ENCODE results near the gene MYO7A. TPM values are rescaled to one million over a fixed set of nuclear protein-coding genes. Genes with fewer than 3 reads are reported as not detected.

The MYO7A gene
- total RNA-seq, 1 donor, result under 0.01 TPM

DNA sequence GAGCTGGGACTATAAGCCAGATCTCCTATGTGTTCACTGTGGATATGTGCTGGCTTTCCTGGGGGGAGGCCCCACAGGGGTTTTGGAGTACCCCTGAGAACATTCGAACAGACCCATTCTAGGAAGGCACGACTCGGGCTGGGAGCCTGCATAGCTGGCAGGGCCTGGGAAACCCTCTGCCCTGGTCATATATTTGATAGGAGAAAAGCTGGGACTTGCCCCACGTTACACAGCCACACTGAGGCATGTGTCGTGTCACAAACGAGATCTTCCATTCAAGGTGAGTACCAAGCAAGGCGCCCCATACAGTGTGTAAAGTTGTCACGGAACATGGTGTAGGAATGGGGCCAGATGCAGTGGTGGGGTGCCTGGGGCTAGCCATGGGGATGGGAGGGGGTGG is 11.2 kb downstream of the MYO7A start:
- Histone ChIP-seq H3K9me3 (ENCODE audit: low read depth, low read length) (no peaks in the 10 kb centered on the region), H3K4me2 (ENCODE audit: insufficient read depth, low read length) (no peak overlapping the region), H3K4me1 (ENCODE audit: insufficient read depth, low read length) (peaks cover 17% of the 10 kb centered on the region), H3K27ac (ENCODE audit: low read depth, low read length) (no peak overlapping the region), H2AFZ (ENCODE audit: low read length) (no peak overlapping the region), H4K20me1 (ENCODE audit: insufficient read depth, low read length) (no peaks in the 10 kb centered on the region), H3K27me3 (ENCODE audit: insufficient read depth, low read length) (no peaks in the 10 kb centered on the region), H3K79me2 (ENCODE audit: insufficient read depth, low read length) (no peaks in the 10 kb centered on the region), H3K36me3 (ENCODE audit: insufficient read depth, low read length) (no peaks in the 10 kb centered on the region), H3K4me3 (ENCODE audit: insufficient read depth, low read length) (no peak overlapping the region)
- TF ChIP-seq, protein P1, sequence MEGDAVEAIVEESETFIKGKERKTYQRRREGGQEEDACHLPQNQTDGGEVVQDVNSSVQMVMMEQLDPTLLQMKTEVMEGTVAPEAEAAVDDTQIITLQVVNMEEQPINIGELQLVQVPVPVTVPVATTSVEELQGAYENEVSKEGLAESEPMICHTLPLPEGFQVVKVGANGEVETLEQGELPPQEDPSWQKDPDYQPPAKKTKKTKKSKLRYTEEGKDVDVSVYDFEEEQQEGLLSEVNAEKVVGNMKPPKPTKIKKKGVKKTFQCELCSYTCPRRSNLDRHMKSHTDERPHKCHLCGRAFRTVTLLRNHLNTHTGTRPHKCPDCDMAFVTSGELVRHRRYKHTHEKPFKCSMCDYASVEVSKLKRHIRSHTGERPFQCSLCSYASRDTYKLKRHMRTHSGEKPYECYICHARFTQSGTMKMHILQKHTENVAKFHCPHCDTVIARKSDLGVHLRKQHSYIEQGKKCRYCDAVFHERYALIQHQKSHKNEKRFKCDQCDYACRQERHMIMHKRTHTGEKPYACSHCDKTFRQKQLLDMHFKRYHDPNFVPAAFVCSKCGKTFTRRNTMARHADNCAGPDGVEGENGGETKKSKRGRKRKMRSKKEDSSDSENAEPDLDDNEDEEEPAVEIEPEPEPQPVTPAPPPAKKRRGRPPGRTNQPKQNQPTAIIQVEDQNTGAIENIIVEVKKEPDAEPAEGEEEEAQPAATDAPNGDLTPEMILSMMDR (IDR thresholded peaks at IDR 0.05; ENCODE audit: extremely low read depth, low read depth, low read length), result no peak
- peak; percentile 74 for DNase-seq (ENCODE audit: insufficient read length, low spot score, missing footprints)

DNA sequence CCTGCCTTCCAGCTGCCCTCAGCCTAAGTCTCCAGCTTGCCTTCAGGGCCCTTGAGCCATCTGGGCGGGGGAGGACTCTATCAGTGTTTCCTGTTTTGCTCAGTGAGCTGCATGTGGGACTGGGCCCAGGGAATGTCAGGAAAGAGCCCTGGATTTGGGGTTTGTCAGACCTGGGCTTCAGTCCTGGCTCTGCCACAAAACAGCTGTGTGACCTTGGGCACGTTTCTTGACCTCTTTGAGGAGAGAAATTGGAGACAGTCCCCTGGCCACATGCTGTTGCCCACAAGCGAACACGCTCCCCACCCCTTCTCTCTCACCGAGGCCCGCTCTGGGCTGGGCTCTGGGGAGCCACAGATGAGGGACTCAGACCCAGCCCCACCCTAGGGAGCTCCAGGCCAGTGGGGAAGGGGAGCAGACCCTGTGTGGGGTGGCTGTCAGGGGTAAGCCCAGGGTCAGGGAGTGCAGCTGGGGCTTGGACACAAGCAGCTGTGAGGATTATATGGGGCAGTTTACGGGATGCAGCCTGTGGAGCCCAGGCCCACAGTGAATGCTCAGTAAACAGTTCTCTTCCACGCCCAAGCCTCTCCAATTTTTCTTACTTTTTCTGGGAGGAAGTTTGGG is 12.3 kb downstream of the MYO7A start:
- Histone ChIP-seq H3K79me2 (ENCODE audit: insufficient read depth, low read length) (no peaks in the 10 kb centered on the region), H3K36me3 (ENCODE audit: insufficient read depth, low read length) (no peaks in the 10 kb centered on the region), H2AFZ (ENCODE audit: low read length) (peak overlapping the region; percentile 59), H3K9me3 (ENCODE audit: low read depth, low read length) (no peaks in the 10 kb centered on the region), H3K27ac (ENCODE audit: low read depth, low read length) (peak overlapping the region; percentile 44), H3K27me3 (ENCODE audit: insufficient read depth, low read length) (peaks cover 4% of the 10 kb centered on the region), H3K4me3 (ENCODE audit: insufficient read depth, low read length) (no peak overlapping the region), H4K20me1 (ENCODE audit: insufficient read depth, low read length) (no peaks in the 10 kb centered on the region), H3K4me2 (ENCODE audit: insufficient read depth, low read length) (no peak overlapping the region), H3K4me1 (ENCODE audit: insufficient read depth, low read length) (peaks cover 17% of the 10 kb centered on the region)
- TF ChIP-seq, protein P1 (IDR thresholded peaks at IDR 0.05; ENCODE audit: extremely low read depth, low read depth, low read length), result no peak
- peak; percentile 89 for DNase-seq (ENCODE audit: insufficient read length, low spot score, missing footprints)

DNA sequence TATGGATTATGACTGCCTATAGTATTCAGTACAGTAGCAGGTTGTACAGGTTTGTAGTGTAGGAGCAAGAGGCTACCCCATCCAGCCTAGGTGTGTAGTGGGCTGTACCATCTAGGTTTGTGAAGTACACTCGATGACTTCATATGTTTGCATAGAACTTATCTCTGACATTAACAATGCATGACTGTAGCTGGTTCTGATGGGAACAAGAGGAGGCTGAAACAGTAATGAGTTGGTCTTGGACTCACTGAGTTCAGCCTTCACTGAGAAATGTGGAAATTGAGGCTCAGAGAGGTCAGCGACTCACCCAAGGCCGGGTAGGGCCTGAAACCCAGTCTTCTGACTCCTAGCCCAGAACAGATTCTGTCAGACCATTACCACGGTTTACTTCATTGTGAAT is 13.0 kb downstream of the MYO7A start:
- H2AFZ ChIP-seq (ENCODE audit: low read length), result no peak overlapping the region
- TF ChIP-seq, protein P1 (IDR thresholded peaks at IDR 0.05; ENCODE audit: extremely low read depth, low read depth, low read length), result no peak
- H3K27me3 ChIP-seq (ENCODE audit: insufficient read depth, low read length), result peaks cover 4% of the 10 kb centered on the region
- H3K4me1 ChIP-seq (ENCODE audit: insufficient read depth, low read length), result peaks cover 17% of the 10 kb centered on the region
- no peaks in the 10 kb centered on the region for H3K9me3 ChIP-seq (ENCODE audit: low read depth, low read length)
- H3K36me3 ChIP-seq (ENCODE audit: insufficient read depth, low read length), result no peaks in the 10 kb centered on the region
- no peak overlapping the region for H3K4me3 ChIP-seq (ENCODE audit: insufficient read depth, low read length)
- H3K27ac ChIP-seq (ENCODE audit: low read depth, low read length), result peak overlapping the region; percentile 44
- DNase-seq (ENCODE audit: insufficient read length, low spot score, missing footprints), result peak; percentile 96
- no peak overlapping the region for H3K4me2 ChIP-seq (ENCODE audit: insufficient read depth, low read length)
- no peaks in the 10 kb centered on the region for H4K20me1 ChIP-seq (ENCODE audit: insufficient read depth, low read length)
- H3K79me2 ChIP-seq (ENCODE audit: insufficient read depth, low read length), result no peaks in the 10 kb centered on the region

DNA sequence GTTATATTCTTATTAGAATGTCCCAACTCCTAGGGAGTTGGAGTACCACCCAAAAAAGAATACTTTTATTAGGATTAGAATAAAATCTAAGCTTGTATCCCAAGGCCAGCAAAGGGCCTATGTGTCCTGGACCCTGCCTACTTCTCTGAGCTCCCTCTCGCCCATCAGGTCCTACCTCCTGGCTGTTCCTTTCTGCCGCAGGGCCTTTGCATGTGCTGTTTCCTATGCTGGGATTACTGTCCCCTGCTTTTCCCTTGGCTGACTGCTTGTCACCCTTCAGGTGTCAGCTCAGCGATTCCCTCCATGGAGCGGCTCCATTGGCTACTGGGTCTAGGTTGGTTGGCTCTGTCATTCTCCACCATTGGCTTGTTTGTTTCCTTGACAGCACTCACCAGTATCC is 13.4 kb downstream of the MYO7A start:
- TF ChIP-seq, protein P1 (IDR thresholded peaks at IDR 0.05; ENCODE audit: extremely low read depth, low read depth, low read length), result no peak
- no peak overlapping the region for H3K4me3 ChIP-seq (ENCODE audit: insufficient read depth, low read length)
- DNase-seq (ENCODE audit: insufficient read length, low spot score, missing footprints), result peak; percentile 15

More for the DNA sequence above, 13.4 kb downstream of the MYO7A start:
- no peaks in the 10 kb centered on the region for H4K20me1 ChIP-seq (ENCODE audit: insufficient read depth, low read length)
- no peaks in the 10 kb centered on the region for H3K79me2 ChIP-seq (ENCODE audit: insufficient read depth, low read length)
- H3K4me1 ChIP-seq (ENCODE audit: insufficient read depth, low read length), result peaks cover 13% of the 10 kb centered on the region
- no peaks in the 10 kb centered on the region for H3K36me3 ChIP-seq (ENCODE audit: insufficient read depth, low read length)
- H3K9me3 ChIP-seq (ENCODE audit: low read depth, low read length), result no peaks in the 10 kb centered on the region
- H3K27me3 ChIP-seq (ENCODE audit: insufficient read depth, low read length), result peaks cover 4% of the 10 kb centered on the region
- peak overlapping the region; percentile 43 for H3K27ac ChIP-seq (ENCODE audit: low read depth, low read length)
- no peak overlapping the region for H3K4me2 ChIP-seq (ENCODE audit: insufficient read depth, low read length)
- no peak overlapping the region for H2AFZ ChIP-seq (ENCODE audit: low read length)
